Right cardiac atrium (tissue), 5 donors: Measurements from ENCODE around the gene SRC. TPM values are rescaled to one million over a fixed set of nuclear protein-coding genes. Genes with fewer than 3 reads are reported as not detected.
A peak's percentile ranks its signal among the peaks of the same experiment; 100 is the strongest.

Experiments
- ATAC-seq, 2 donors: fragments of 200-7000 bp; cut with Tn5 transposase; one replicate each; pipeline versions ENCODE4 v1.8.0 to v1.9.1; 2020; ENCODE audit warnings: moderate library complexity in 2 of 2, mild to moderate bottlenecking in 1 of 2
- DNase-seq, 3 donors: peaks; one replicate each; pipeline ENCODE4 v3.0.0-alpha.2; 2020
- H3K27ac ChIP-seq: one replicate; pipeline ENCODE4 v1.5.1; 2013; ENCODE audit warnings: mild to moderate bottlenecking, low read length, control low read depth, moderate library complexity
- H3K27me3 ChIP-seq: one replicate; pipeline ENCODE4 v1.6.1; 2013; ENCODE audit not compliant: control insufficient read depth, insufficient read depth
- H3K4me1 ChIP-seq: one replicate; pipeline ENCODE4 v1.6.1; 2013; ENCODE audit warnings: low read length; ENCODE audit not compliant: control insufficient read depth, insufficient read depth
- H3K4me3 ChIP-seq: one replicate; pipeline ENCODE4 v1.5.1; 2013; ENCODE audit warnings: low read length, control low read depth
- H3K9me3 ChIP-seq: one replicate; pipeline ENCODE4 v1.6.1; 2013; ENCODE audit warnings: low read length; ENCODE audit not compliant: control insufficient read depth
- WGBS: extraction: QIAGEN DNeasy Blood & Tissue Kit; methylation state at CpG from one replicate; pipeline ENCODE4 v1.1.7; 2013; 5-methylcytosine and 5-hydroxymethylcytosine counted together
- intact Hi-C, 4 donors: fragments of 100-400 bp; cut with DNase I; formaldehyde crosslinking; loops; one replicate each; pipeline versions ENCODE4 v1.11.0 to v1.14.0; 2022 to 2023
- polyA plus RNA-seq: library from polyadenylated mRNA; stranded (reverse); fragments of 200-250 nt; gene quantifications from one replicate; pipeline ENCODE4 v1.2.3, GENCODE V29; 2013
- total RNA-seq, 4 donors: library from RNA; stranded (reverse); fragmentation: NEBNext Ultra II Directional; extraction: Animal tissue kit (Norgen Biotek cat#: 25700); gene quantifications; one replicate each; pipeline ENCODE4 v1.2.1, GENCODE V29; 2021
- donor health status: healthy with polysubstance abuse.
- donor health status: DM: no; HTN: yes; CAD: no.
- donor health status: DM: no; HTN: no; CAD: no.
- donor health status: DM: no; HTN: yes; CAD: no; lungs with severe emphysema.
- donor health status: DM: yes; HTN: yes; CAD: no.

Gene SRC
- total and polyA plus RNA-seq, 5 donors, result 9.5 to 14.0 (median 13.1) TPM

- Histone ChIP-seq H3K4me1 (peaks cover 9% of the 10 kb centered on the region), H3K27me3 (no peaks in the 10 kb centered on the region), H3K9me3 (no peaks in the 10 kb centered on the region), H3K27ac (no peak overlapping the region), H3K4me3 (no peak overlapping the region)
- 80% methylated on average over 6 of the region's 6 CpGs for WGBS
- no peak for DNase-seq
- ATAC-seq, result no peak
- intact Hi-C loops, result no loop called here
These were observed 40.9 kb upstream of the SRC start for GRCh38 chr20:37305079-37305478.

GRCh38 chr20:37305839-37306238 is 40.1 kb upstream of the SRC start:
- 60% methylated on average over 3 of the region's 3 CpGs for WGBS
- intact Hi-C loops, result no loop called here
- Histone ChIP-seq H3K27me3 (no peaks in the 10 kb centered on the region), H3K4me1 (peaks cover 9% of the 10 kb centered on the region), H3K4me3 (no peak overlapping the region), H3K27ac (no peak overlapping the region), H3K9me3 (no peaks in the 10 kb centered on the region)
- DNase-seq (no peak), ATAC-seq (no peak)

- ATAC-seq (peak; percentile 35 to 40), DNase-seq (peak in 1 of 3 donors; percentile 70)
- Histone ChIP-seq H3K27ac (no peak overlapping the region), H3K27me3 (no peaks in the 10 kb centered on the region), H3K4me1 (peaks cover 9% of the 10 kb centered on the region), H3K4me3 (no peak overlapping the region), H3K9me3 (no peaks in the 10 kb centered on the region)
- 79% methylated on average over 8 of the region's 8 CpGs for whole genome bisulfite sequencing
- intact Hi-C loops, result no loop called here
These were observed 37.6 kb upstream of the SRC start for GRCh38 chr20:37308086-37309050.

GRCh38 chr20:37309290-37309689 is 36.6 kb upstream of the SRC start:
- Histone ChIP-seq H3K9me3 (no peaks in the 10 kb centered on the region), H3K27ac (peak overlapping the region; percentile 23), H3K27me3 (no peaks in the 10 kb centered on the region), H3K4me1 (peaks cover 14% of the 10 kb centered on the region), H3K4me3 (no peak overlapping the region)
- intact Hi-C loops, result no loop called here
- 94% methylated on average over 6 of the region's 6 CpGs for WGBS
- DNase-seq (peak in 2 of 3 donors; percentile 20 to 43), ATAC-seq (no peak)

DNA sequence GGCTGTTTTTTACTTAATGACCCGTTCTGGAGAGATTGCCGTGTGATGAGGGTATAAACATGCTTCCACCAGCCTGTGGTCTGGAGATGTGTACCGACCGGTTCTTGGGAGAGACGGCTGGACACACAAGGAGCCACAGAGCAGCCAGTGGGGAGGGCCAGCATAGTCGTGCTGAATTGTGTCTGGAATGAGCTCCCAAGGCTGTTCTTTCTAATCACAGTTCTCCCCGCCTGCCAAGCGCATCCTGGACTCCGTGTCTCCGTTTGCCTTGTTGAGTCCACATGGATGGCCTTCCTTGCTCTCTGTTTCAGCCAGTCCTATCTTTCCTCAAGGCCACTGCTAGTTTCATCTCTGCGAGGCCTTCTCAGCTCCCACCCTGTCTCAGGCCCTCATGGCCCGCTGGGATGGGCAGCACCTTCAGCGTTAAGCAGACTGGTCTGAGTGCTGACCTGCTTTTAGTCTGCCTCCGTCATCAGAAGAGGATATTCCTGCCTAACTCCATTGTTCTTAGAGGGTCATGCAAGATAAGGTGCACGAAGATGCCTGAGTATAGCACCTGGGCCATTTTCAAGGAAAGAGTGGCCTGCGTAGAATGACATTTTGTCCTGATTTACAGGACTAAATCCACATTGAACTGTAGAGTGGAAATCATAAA is 35.9 kb upstream of the SRC start:
- peaks cover 14% of the 10 kb centered on the region for H3K4me1 ChIP-seq
- H3K27me3 ChIP-seq, result no peaks in the 10 kb centered on the region
- no peaks in the 10 kb centered on the region for H3K9me3 ChIP-seq
- H3K4me3 ChIP-seq, result no peak overlapping the region
- peak; percentile 47 to 71 for ATAC-seq
- 63% methylated on average over 16 of the region's 16 CpGs for WGBS
- peak; percentile 44 to 90 (median 71) for DNase-seq
- intact Hi-C loops, result no loop called here
- no peak overlapping the region for H3K27ac ChIP-seq

GRCh38 chr20:37310951-37311350 is 35.0 kb upstream of the SRC start:
- 84% methylated on average over 11 of the region's 11 CpGs for WGBS
- Histone ChIP-seq H3K27ac (no peak overlapping the region), H3K4me3 (no peak overlapping the region), H3K4me1 (peaks cover 17% of the 10 kb centered on the region), H3K9me3 (no peaks in the 10 kb centered on the region), H3K27me3 (no peaks in the 10 kb centered on the region)
- ATAC-seq (no peak), DNase-seq (no peak)
- intact Hi-C loops, result no loop called here

- no peak for ATAC-seq
- no peak overlapping the region for H3K4me3 ChIP-seq
- no peak for DNase-seq
- peaks cover 17% of the 10 kb centered on the region for H3K4me1 ChIP-seq
- no peak overlapping the region for H3K27ac ChIP-seq
- H3K27me3 ChIP-seq, result no peaks in the 10 kb centered on the region
- 94% methylated on average over 17 of the region's 17 CpGs for WGBS
- no peaks in the 10 kb centered on the region for H3K9me3 ChIP-seq
- intact Hi-C loops, result no loop called here
These were observed 34.1 kb upstream of the SRC start for GRCh38 chr20:37311710-37312355.

GRCh38 chr20:37313546-37314091 is 32.3 kb upstream of the SRC start:
- ATAC-seq, result no peak
- no peak overlapping the region for H3K4me3 ChIP-seq
- no peaks in the 10 kb centered on the region for H3K9me3 ChIP-seq
- H3K27ac ChIP-seq, result peak overlapping the region; percentile 90
- 92% methylated on average over 8 of the region's 8 CpGs for WGBS
- DNase-seq, result peak in 1 of 3 donors; percentile 28
- no peaks in the 10 kb centered on the region for H3K27me3 ChIP-seq
- peaks cover 12% of the 10 kb centered on the region for H3K4me1 ChIP-seq
- intact Hi-C loops, result no loop called here

DNA sequence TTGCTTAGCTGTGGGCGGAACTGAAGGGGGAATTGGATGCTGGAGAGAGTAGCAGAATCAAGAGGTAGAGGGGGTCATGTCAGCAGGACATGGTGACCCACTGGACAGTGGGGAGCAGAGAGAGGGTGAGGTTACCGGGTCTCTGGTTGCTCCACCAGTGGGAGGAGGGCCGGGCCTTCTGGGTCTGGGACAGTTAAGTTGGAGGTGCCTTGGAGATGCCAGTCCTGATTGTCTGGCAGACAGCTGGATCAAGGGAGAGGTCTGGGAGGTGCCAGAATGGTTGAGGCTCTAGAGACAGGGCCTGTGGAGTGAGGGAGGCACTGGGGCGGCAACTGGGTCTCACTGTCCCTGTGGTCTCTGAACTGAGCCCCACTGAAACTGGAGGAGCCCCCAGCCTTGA is 31.8 kb upstream of the SRC start:
- H3K27ac ChIP-seq, result peak overlapping the region; percentile 90
- intact Hi-C loops, result no loop called here
- no peak for ATAC-seq
- peaks cover 11% of the 10 kb centered on the region for H3K4me1 ChIP-seq
- no peak overlapping the region for H3K4me3 ChIP-seq
- no peaks in the 10 kb centered on the region for H3K9me3 ChIP-seq
- WGBS, result 73% methylated on average over 4 of the region's 4 CpGs
- H3K27me3 ChIP-seq, result no peaks in the 10 kb centered on the region
- DNase-seq, result peak in 1 of 3 donors; percentile 57

DNA sequence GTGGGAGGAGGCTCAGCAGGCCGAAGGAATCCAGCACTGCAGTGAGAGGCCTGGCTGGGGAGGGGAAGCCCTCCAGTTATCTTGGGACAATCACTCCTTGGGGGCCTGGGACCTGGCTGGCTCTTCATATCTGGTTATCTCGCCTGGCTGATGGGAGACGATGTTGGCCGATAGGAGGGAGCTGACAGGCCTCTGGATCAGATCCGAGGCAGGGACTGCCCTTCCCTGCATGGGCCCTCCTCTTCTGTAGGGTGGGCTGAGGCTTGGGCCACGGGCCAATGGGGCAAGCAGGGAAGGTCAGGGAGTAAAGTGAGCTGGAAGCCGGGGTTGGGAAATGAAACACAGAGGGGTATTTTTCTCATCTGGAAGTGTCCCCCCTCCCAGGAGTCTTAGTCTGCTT is 31.3 kb upstream of the SRC start:
- H3K4me3 ChIP-seq, result no peak overlapping the region
- H3K27ac ChIP-seq, result peak overlapping the region; percentile 90
- intact Hi-C loops, result no loop called here
- peaks cover 8% of the 10 kb centered on the region for H3K4me1 ChIP-seq
- H3K27me3 ChIP-seq, result no peaks in the 10 kb centered on the region
- ATAC-seq, result peak; percentile 66 to 72
- H3K9me3 ChIP-seq, result no peaks in the 10 kb centered on the region
- 32% methylated on average over 7 of the region's 7 CpGs for WGBS
- peak; percentile 76 to 94 (median 91) for DNase-seq
